Epithelial cell of proximal tubule (primary cell): ENCODE data around the gene EFR3B. TPM values are rescaled to one million over a fixed set of nuclear protein-coding genes. Genes with fewer than 3 reads are reported as not detected.

Experiments used
- DNase-seq: peaks from one replicate; pipeline ENCODE4 v3.0.0-alpha.2; 2011; ENCODE audit warnings: low read depth
- H3K4me3 ChIP-seq: 2 replicates; pipeline ENCODE4 v1.5.1; 2011; ENCODE audit warnings: low read depth, mild to moderate bottlenecking, low read length
- CTCF ChIP-seq: conservative IDR thresholded peaks from 2 replicates; pipeline ENCODE4 v1.5.1; 2012; ENCODE audit warnings: low read depth, mild to moderate bottlenecking, low read length
- total RNA-seq: library from RNA; depleted of rRNA; stranded (reverse); fragments of >200 nt; gene quantifications from 2 replicates; pipeline ENCODE4 v1.2.3, GENCODE V29; 2015

EFR3B gene
- total RNA-seq, 1 donor from 2014 or later = 2.6 TPM

GRCh38 chr2:25104736-25105135, 62.9 kb downstream of the EFR3B start:
- DNase-seq = no peak
- H3K4me3 ChIP-seq = no peak overlapping the region
- TF ChIP-seq CTCF = no peak

GRCh38 chr2:25105336-25106085, 63.6 kb downstream of the EFR3B start:
- no peak overlapping the region for H3K4me3 ChIP-seq
- TF ChIP-seq CTCF = no peak
- DNase-seq = peak; percentile 48

GRCh38 chr2:25109822-25110221, 67.9 kb downstream of the EFR3B start:
- DNase-seq = no peak
- TF ChIP-seq CTCF = no peak
- no peak overlapping the region for H3K4me3 ChIP-seq

DNA sequence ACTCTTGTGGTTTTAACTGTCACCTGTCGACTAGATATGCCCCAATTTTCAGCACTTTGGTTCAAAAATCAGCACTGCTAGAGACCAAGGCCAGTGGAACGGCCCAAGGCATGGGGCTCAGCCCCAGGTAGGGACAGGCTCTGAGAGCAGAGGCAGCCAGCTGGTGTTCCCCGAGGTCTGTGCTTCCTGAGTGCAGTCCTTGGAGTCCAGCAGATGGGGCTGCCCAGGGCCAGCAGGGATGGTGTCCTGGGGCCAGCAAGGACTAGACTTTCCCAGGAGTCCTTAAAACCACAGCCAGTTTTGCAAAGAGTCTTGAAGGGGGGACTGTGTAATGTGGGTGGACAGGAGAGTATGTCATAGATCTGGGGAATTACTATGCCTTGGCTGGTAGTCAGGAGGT, 70.2 kb downstream of the EFR3B start:
- TF ChIP-seq CTCF = no peak
- no peak for DNase-seq
- H3K4me3 ChIP-seq = no peak overlapping the region

DNA sequence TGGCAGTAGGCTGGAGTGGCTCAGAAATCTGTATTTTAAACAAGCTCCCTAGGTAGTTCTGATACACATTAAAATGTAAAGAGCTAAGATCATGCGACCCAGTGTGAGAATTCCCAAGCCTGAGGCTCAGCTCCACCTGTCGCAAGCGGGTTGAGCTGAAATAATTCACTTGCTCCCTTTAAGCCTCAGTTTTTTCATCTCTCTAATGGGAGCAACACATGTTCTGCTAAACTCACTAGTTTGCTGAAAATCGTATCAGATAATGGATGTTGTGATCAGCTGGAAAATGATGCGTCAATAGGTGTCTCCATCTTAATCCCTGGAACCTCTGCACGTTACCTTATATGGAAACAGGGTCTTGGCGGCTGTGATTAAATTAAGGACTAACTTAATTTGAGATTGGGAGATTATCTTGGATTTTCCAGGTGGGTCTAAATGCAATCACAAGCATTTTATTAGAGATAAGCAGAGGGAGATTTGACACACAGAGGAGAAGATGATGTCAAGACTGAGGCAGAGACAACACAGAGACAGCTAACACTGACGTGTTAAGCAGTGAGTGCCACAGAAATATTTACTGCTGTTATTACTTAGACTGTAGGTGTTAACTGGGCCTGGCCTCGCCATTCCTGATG, 73.5 kb downstream of the EFR3B start:
- TF ChIP-seq CTCF = no peak
- DNase-seq = no peak
- H3K4me3 ChIP-seq = no peak overlapping the region

- H3K4me3 ChIP-seq = no peak overlapping the region
- DNase-seq = no peak
Measured at GRCh38 chr2:25115902-25116301, 74.0 kb downstream of the EFR3B start.

More at GRCh38 chr2:25115902-25116301, 74.0 kb downstream of the EFR3B start:
- TF ChIP-seq CTCF = no peak
